Activated naive CD8-positive, alpha-beta T cell treated with anti-CD3 and anti-CD28 coated beads for 36 hours (primary cell): ENCODE data around the gene MAST4. TPM values are rescaled to one million over a fixed set of nuclear protein-coding genes. Genes with fewer than 3 reads are reported as not detected.

Source experiments
- DNase-seq: peaks from one replicate; pipeline ENCODE4 v3.0.0; 2021
- H3K27ac Mint-ChIP-seq: one replicate; pipeline ENCODE4 v1.8.0; 2022; ENCODE audit warnings: mild to moderate bottlenecking, moderate library complexity, mixed read lengths
- H3K27me3 Mint-ChIP-seq: one replicate; pipeline ENCODE4 v1.8.0; 2022; ENCODE audit warnings: mild to moderate bottlenecking, mixed read lengths
- H3K36me3 Mint-ChIP-seq: one replicate; pipeline ENCODE4 v1.8.0; 2021; ENCODE audit warnings: mild to moderate bottlenecking, mixed read lengths
- H3K4me1 Mint-ChIP-seq: one replicate; pipeline ENCODE4 v1.8.0; 2021; ENCODE audit warnings: mixed read lengths
- H3K4me3 Mint-ChIP-seq: one replicate; pipeline ENCODE4 v1.8.0; 2022; ENCODE audit warnings: mild to moderate bottlenecking, moderate library complexity, mixed read lengths
- H3K9me3 Mint-ChIP-seq: one replicate; pipeline ENCODE4 v1.8.0; 2022; ENCODE audit warnings: mixed read lengths
- total RNA-seq, 2 experiments: library from RNA; stranded (reverse); gene quantifications; one replicate each; pipeline ENCODE4 v1.2.3, GENCODE V29; 2021

The MAST4 gene
- total RNA-seq, 2 experiments from 2014 or later, result 8.9 to 9.8 TPM

- H3K4me3 Mint-ChIP-seq, result no peak overlapping the region
- no peak for DNase-seq
- no peaks in the 10 kb centered on the region for H3K9me3 Mint-ChIP-seq
- peaks cover 3% of the 10 kb centered on the region for H3K27me3 Mint-ChIP-seq
- H3K4me1 Mint-ChIP-seq, result no peaks in the 10 kb centered on the region
- H3K27ac Mint-ChIP-seq, result no peak overlapping the region
- H3K36me3 Mint-ChIP-seq, result no peaks in the 10 kb centered on the region
Measured at GRCh38 chr5:66720780-66721179, 124.6 kb downstream of the MAST4 start.

GRCh38 chr5:66722686-66723085, 126.5 kb downstream of the MAST4 start:
- no peak for DNase-seq
- no peak overlapping the region for H3K4me3 Mint-ChIP-seq
- H3K36me3 Mint-ChIP-seq, result no peaks in the 10 kb centered on the region
- H3K9me3 Mint-ChIP-seq, result no peaks in the 10 kb centered on the region
- peaks cover 3% of the 10 kb centered on the region for H3K27me3 Mint-ChIP-seq
- no peaks in the 10 kb centered on the region for H3K4me1 Mint-ChIP-seq
- no peak overlapping the region for H3K27ac Mint-ChIP-seq

GRCh38 chr5:66724349-66725139, 128.4 kb downstream of the MAST4 start:
- H3K4me3 Mint-ChIP-seq, result no peak overlapping the region
- DNase-seq, result no peak
- H3K27ac Mint-ChIP-seq, result no peak overlapping the region
- H3K27me3 Mint-ChIP-seq, result peaks cover 3% of the 10 kb centered on the region
- H3K4me1 Mint-ChIP-seq, result no peaks in the 10 kb centered on the region
- no peaks in the 10 kb centered on the region for H3K36me3 Mint-ChIP-seq
- H3K9me3 Mint-ChIP-seq, result no peaks in the 10 kb centered on the region

- no peaks in the 10 kb centered on the region for H3K36me3 Mint-ChIP-seq
- H3K27me3 Mint-ChIP-seq, result peaks cover under 1% of the 10 kb centered on the region
- H3K4me1 Mint-ChIP-seq, result no peaks in the 10 kb centered on the region
- DNase-seq, result no peak
- H3K9me3 Mint-ChIP-seq, result no peaks in the 10 kb centered on the region
- no peak overlapping the region for H3K4me3 Mint-ChIP-seq
- no peak overlapping the region for H3K27ac Mint-ChIP-seq
Measured at GRCh38 chr5:66727630-66728029, 131.4 kb downstream of the MAST4 start.

GRCh38 chr5:66728049-66728448, 131.9 kb downstream of the MAST4 start:
- Mint-ChIP-seq H3K27ac (no peak overlapping the region), H3K4me3 (no peak overlapping the region)

GRCh38 chr5:66737096-66737495, 140.9 kb downstream of the MAST4 start:
- Mint-ChIP-seq H3K27me3 (peaks cover 4% of the 10 kb centered on the region), H3K4me3 (no peak overlapping the region), H3K27ac (no peak overlapping the region), H3K4me1 (no peaks in the 10 kb centered on the region), H3K36me3 (no peaks in the 10 kb centered on the region), H3K9me3 (no peaks in the 10 kb centered on the region)
- DNase-seq, result no peak

More at GRCh38 chr5:66728049-66728448, 131.9 kb downstream of the MAST4 start:
- no peak for DNase-seq
- no peaks in the 10 kb centered on the region for H3K9me3 Mint-ChIP-seq
- H3K4me1 Mint-ChIP-seq, result no peaks in the 10 kb centered on the region
- no peaks in the 10 kb centered on the region for H3K27me3 Mint-ChIP-seq
- H3K36me3 Mint-ChIP-seq, result no peaks in the 10 kb centered on the region

GRCh38 chr5:66738136-66738535, 141.9 kb downstream of the MAST4 start:
- Mint-ChIP-seq H3K9me3 (no peaks in the 10 kb centered on the region), H3K36me3 (no peaks in the 10 kb centered on the region), H3K4me3 (no peak overlapping the region), H3K27me3 (peaks cover 4% of the 10 kb centered on the region), H3K27ac (no peak overlapping the region), H3K4me1 (no peaks in the 10 kb centered on the region)
- DNase-seq, result no peak

GRCh38 chr5:66739021-66739420, 142.8 kb downstream of the MAST4 start:
- Mint-ChIP-seq H3K36me3 (no peaks in the 10 kb centered on the region), H3K4me1 (no peaks in the 10 kb centered on the region), H3K27ac (no peak overlapping the region), H3K27me3 (peaks cover 4% of the 10 kb centered on the region), H3K9me3 (no peaks in the 10 kb centered on the region), H3K4me3 (no peak overlapping the region)
- no peak for DNase-seq

GRCh38 chr5:66739951-66740350, 143.8 kb downstream of the MAST4 start:
- H3K27me3 Mint-ChIP-seq, result peaks cover 4% of the 10 kb centered on the region
- H3K4me3 Mint-ChIP-seq, result no peak overlapping the region
- no peaks in the 10 kb centered on the region for H3K36me3 Mint-ChIP-seq
- no peak for DNase-seq
- H3K4me1 Mint-ChIP-seq, result no peaks in the 10 kb centered on the region
- no peak overlapping the region for H3K27ac Mint-ChIP-seq
- no peaks in the 10 kb centered on the region for H3K9me3 Mint-ChIP-seq

GRCh38 chr5:66741394-66741793, 145.2 kb downstream of the MAST4 start:
- Mint-ChIP-seq H3K4me3 (no peak overlapping the region), H3K36me3 (no peaks in the 10 kb centered on the region), H3K9me3 (no peaks in the 10 kb centered on the region), H3K27ac (no peak overlapping the region), H3K27me3 (peaks cover 11% of the 10 kb centered on the region), H3K4me1 (no peaks in the 10 kb centered on the region)
- no peak for DNase-seq

GRCh38 chr5:66742083-66742895, 146.1 kb downstream of the MAST4 start:
- Mint-ChIP-seq H3K4me3 (no peak overlapping the region), H3K9me3 (no peaks in the 10 kb centered on the region), H3K4me1 (no peaks in the 10 kb centered on the region), H3K36me3 (no peaks in the 10 kb centered on the region), H3K27me3 (peaks cover 7% of the 10 kb centered on the region), H3K27ac (no peak overlapping the region)
- DNase-seq, result no peak

- no peak for DNase-seq
- peaks cover 7% of the 10 kb centered on the region for H3K27me3 Mint-ChIP-seq
- no peaks in the 10 kb centered on the region for H3K9me3 Mint-ChIP-seq
- no peaks in the 10 kb centered on the region for H3K36me3 Mint-ChIP-seq
- no peak overlapping the region for H3K27ac Mint-ChIP-seq
- H3K4me1 Mint-ChIP-seq, result peaks cover 4% of the 10 kb centered on the region
- no peak overlapping the region for H3K4me3 Mint-ChIP-seq
Measured at GRCh38 chr5:66742896-66743247, 146.7 kb downstream of the MAST4 start.

GRCh38 chr5:66743344-66743743, 147.2 kb downstream of the MAST4 start:
- H3K27ac Mint-ChIP-seq, result no peak overlapping the region
- no peaks in the 10 kb centered on the region for H3K36me3 Mint-ChIP-seq
- H3K4me1 Mint-ChIP-seq, result peaks cover 5% of the 10 kb centered on the region
- no peak overlapping the region for H3K4me3 Mint-ChIP-seq
- H3K27me3 Mint-ChIP-seq, result peaks cover 7% of the 10 kb centered on the region
- DNase-seq, result no peak
- H3K9me3 Mint-ChIP-seq, result no peaks in the 10 kb centered on the region

GRCh38 chr5:66744040-66744439, 147.8 kb downstream of the MAST4 start:
- Mint-ChIP-seq H3K4me3 (no peak overlapping the region), H3K9me3 (no peaks in the 10 kb centered on the region), H3K4me1 (peaks cover 5% of the 10 kb centered on the region), H3K27me3 (peaks cover 7% of the 10 kb centered on the region), H3K36me3 (no peaks in the 10 kb centered on the region), H3K27ac (no peak overlapping the region)
- no peak for DNase-seq

- no peak overlapping the region for H3K27ac Mint-ChIP-seq
- H3K4me1 Mint-ChIP-seq, result peaks cover 5% of the 10 kb centered on the region
- peaks cover 12% of the 10 kb centered on the region for H3K27me3 Mint-ChIP-seq
- H3K9me3 Mint-ChIP-seq, result no peaks in the 10 kb centered on the region
- DNase-seq, result no peak
- no peak overlapping the region for H3K4me3 Mint-ChIP-seq
- no peaks in the 10 kb centered on the region for H3K36me3 Mint-ChIP-seq
Measured at GRCh38 chr5:66745297-66745696, 149.1 kb downstream of the MAST4 start.

GRCh38 chr5:66747607-66748006, 151.4 kb downstream of the MAST4 start:
- Mint-ChIP-seq H3K27ac (no peak overlapping the region), H3K27me3 (peaks cover 12% of the 10 kb centered on the region), H3K36me3 (no peaks in the 10 kb centered on the region), H3K4me1 (peaks cover 5% of the 10 kb centered on the region), H3K9me3 (no peaks in the 10 kb centered on the region), H3K4me3 (no peak overlapping the region)
- DNase-seq, result no peak
